Spleen (tissue), 11 donors: ENCODE results near the gene CYP19A1. TPM values are rescaled to one million over a fixed set of nuclear protein-coding genes. Genes with fewer than 3 reads are reported as not detected.

Source experiments
- DNase-seq: peaks from one replicate; pipeline ENCODE4 v3.0.0-alpha.2; 2020
- H3K27ac ChIP-seq, 8 donors: fragments of 200-600 bp; sonication (generic) in 7 of 8; 1 replicate in 4 of 8; 2 replicates in 4 of 8; pipeline versions ENCODE4 v1.5.0 to v1.8.0; 2016 to 2021; ENCODE audit warnings: inconsistent platforms in 4 of 8, mild to moderate bottlenecking in 4 of 8, moderate library complexity in 1 of 8
- H3K27me3 ChIP-seq, 7 donors: fragments of 200-600 bp; sonication (generic) in 6 of 7; replicated peaks in 1 of 7; 1 replicate in 4 of 7; 2 replicates in 3 of 7; pipeline versions ENCODE4 v1.5.0 to v1.8.0; 2016 to 2021; ENCODE audit warnings: inconsistent platforms in 3 of 7, mild to moderate bottlenecking in 1 of 7
- H3K36me3 ChIP-seq, 6 donors: fragments of 200-600 bp; sonication (generic) in 5 of 6; 1 replicate in 4 of 6; 2 replicates in 2 of 6; pipeline versions ENCODE4 v1.5.0 to v1.8.0; 2016 to 2021; ENCODE audit warnings: inconsistent platforms in 2 of 6
- H3K4me1 ChIP-seq, 6 donors: fragments of 200-600 bp; sonication (generic) in 5 of 6; 1 replicate in 3 of 6; 2 replicates in 3 of 6; pipeline versions ENCODE4 v1.5.0 to v1.8.0; 2016 to 2021; ENCODE audit warnings: inconsistent platforms in 3 of 6
- H3K4me3 ChIP-seq, 8 donors: fragments of 200-600 bp; sonication (generic) in 7 of 8; 1 replicate in 4 of 8; 2 replicates in 4 of 8; pipeline versions ENCODE4 v1.5.0 to v1.8.0; 2016 to 2021; ENCODE audit warnings: inconsistent platforms in 4 of 8, mild to moderate bottlenecking in 4 of 8, moderate library complexity in 2 of 8
- H3K9me3 ChIP-seq, 8 donors: fragments of 200-600 bp; sonication (generic) in 7 of 8; 1 replicate in 4 of 8; 2 replicates in 4 of 8; pipeline versions ENCODE4 v1.5.0 to v1.8.0; 2016 to 2021; ENCODE audit warnings: inconsistent platforms in 4 of 8
- CTCF ChIP-seq, 11 experiments: fragments of 200-600 bp in 7 of 11; fragments of 450-650 bp in 4 of 11; sonication (generic) in 4 of 11; IDR thresholded peaks in 8 of 11; conservative IDR thresholded peaks in 3 of 11; 1 replicate in 7 of 11; 2 replicates in 4 of 11; pipeline versions ENCODE4 v1.4.0 to v1.8.0; 2016 to 2021; ENCODE audit warnings: antibody characterized with exemption in 11 of 11, inconsistent platforms in 4 of 11, mild to moderate bottlenecking in 1 of 11
- POLR2A ChIP-seq, 3 donors: fragments of 450-650 bp; IDR thresholded peaks; one replicate each; pipeline ENCODE4 v1.5.1; 2017; ENCODE audit warnings: antibody characterized with exemption in 3 of 3, mild to moderate bottlenecking in 1 of 3
- POLR2AphosphoS5 ChIP-seq, 3 donors: sonication (generic); formaldehyde crosslinking; IDR thresholded peaks; one replicate each; pipeline ENCODE4 v1.5.1; 2017; ENCODE audit warnings: antibody characterized with exemption in 3 of 3
- WGBS, 5 donors: extraction: QIAGEN DNeasy Blood & Tissue Kit in 3 of 5; methylation state at CpG; one replicate each; pipeline versions ENCODE4 v1.1.5 to v1.1.7; 2013 to 2018; 5-methylcytosine and 5-hydroxymethylcytosine counted together
- intact Hi-C: fragments of 100-400 bp; cut with DNase I; formaldehyde crosslinking; loops from one replicate; pipeline ENCODE4 v1.15.0; 2023; ENCODE audit warnings: low total_unique reads
- microRNA-seq, 3 donors: library from miRNA; unstranded; fragments of <30 nt; microRNA quantifications; one replicate each; pipeline versions ENCODE4 to v1.1.0, GENCODE V29; 2019 to 2020
- polyA plus RNA-seq, 3 donors: library from polyadenylated mRNA; stranded (reverse); fragments of 200-250 nt; gene quantifications; one replicate each; pipeline ENCODE4 v1.2.1, GENCODE V29; 2013
- small RNA-seq, 4 donors: library from RNA; depleted of rRNA; stranded (forward); fragments of <200 nt; gene quantifications; one replicate each; pipeline ENCODE3, GENCODE V24; 2016
- total RNA-seq, 7 donors: library from RNA; depleted of rRNA in 3 of 7; stranded (reverse); fragments of >200 nt in 3 of 7; fragmentation: NEBNext Ultra II Directional in 4 of 7; extraction: Animal tissue kit (Norgen Biotek cat#: 25700) in 4 of 7; gene quantifications; one replicate each; pipeline versions ENCODE4 v1.1.0 to v1.2.1, GENCODE V29; 2016 to 2021
- donor health status: healthy with polysubstance abuse.
- donor health status: DM: no; HTN: no; CAD: no; lungs with moderate emphysema.
- donor health status: DM: no; HTN: no; CAD: no.
- donor health status: Bipolar disorder and iron deficiency.
- donor health status: healthy.
- donor health status: DM: no; HTN: no; CAD: no.
- donor health status: DM: yes; HTN: yes; CAD: no.

CYP19A1 gene
- total and polyA plus RNA-seq, 10 donors, result 0.13 to 5.6 (median 0.96) TPM; not detected in 1

GRCh38 chr15:51160484-51160883 is 177.9 kb downstream of the CYP19A1 start:
- WGBS, 5 donors, result 78 to 87% (median 82%) methylated on average over 7 of the region's 7 CpGs
- intact Hi-C loops, result no loop called here

More at GRCh38 chr15:51160484-51160883, 177.9 kb downstream of the CYP19A1 start:
- Histone ChIP-seq H3K27me3 (peaks cover 0 to 13% (median 0%) of the 10 kb centered on the region in 7 donors), H3K4me3 (no peak overlapping the region), H3K4me1 (peaks cover 7 to 28% (median 18%) of the 10 kb centered on the region in 6 donors), H3K36me3 (no peaks in the 10 kb centered on the region), H3K27ac (no peak overlapping the region), H3K9me3 (no peaks in the 10 kb centered on the region)
- TF ChIP-seq POLR2A (IDR thresholded peaks at IDR 0.05), result no peak
- TF ChIP-seq POLR2AphosphoS5 (IDR thresholded peaks at IDR 0.05), result no peak
- no peak for TF ChIP-seq CTCF (IDR thresholded peaks at IDR 0.05 in 8 of 11, conservative IDR thresholded peaks at IDR 0.05 in 3 of 11)
- no peak for DNase-seq

Small RNA genes within 50 kb of the gene (microRNA-seq; reads per million reads assigned to microRNA genes)
- gene MIR4713, result 0 to 0.28 (median 0) reads per million in 3 donors
- 0 reads per million in 3 donors for gene MIR7973-1
- gene MIR7973-2, result 0 reads per million in 3 donors

Small RNA genes within 50 kb of the gene (small RNA-seq; reads per million reads assigned to genes)
- 0 reads per million in 4 donors for gene AC020891.4
- 0 reads per million in 4 donors for gene MIR4713
- 0 to 0.06 (median 0) reads per million in 4 donors for gene MIR7973-1

Other genes with a start within 250 kb of the CYP19A1 start
- gene TNFAIP8L3, start 243.7 kb downstream of the CYP19A1 start, total RNA-seq, result 10 to 100 TPM; 19.1 to 35.8 (median 24.6) TPM
- gene TNFAIP8L3, start 243.7 kb downstream of the CYP19A1 start, polyA plus RNA-seq, result 10 to 100 TPM in 1 of 3 donors, 1 to 10 TPM in 2; 6.5 to 19.4 (median 9.3) TPM
- 10 to 100 TPM in 1 of 7 donors, 1 to 10 TPM in 6; 2.6 to 18.2 (median 4.7) TPM for gene GLDN, start 3.1 kb upstream of the CYP19A1 start, total RNA-seq
- gene GLDN, start 3.1 kb upstream of the CYP19A1 start, polyA plus RNA-seq, result 1 to 10 TPM in 2 of 3 donors, under 1 TPM in 1; 0.94 to 2.8 (median 1.1) TPM